HepG2 (cell line): ENCODE results near the gene ATRN. TPM values are rescaled to one million over a fixed set of nuclear protein-coding genes. Genes with fewer than 3 reads are reported as not detected.

Experiments used
- ATAC-seq: fragments of 200-7000 bp; cut with Tn5 transposase; 3 replicates; pipeline ENCODE4 v1.9.1; 2020; ENCODE audit warnings: mild to moderate bottlenecking, moderate library complexity
- BruUV-seq: library from RNA; stranded (reverse); fragments of 400-500 nt; replicated peaks from 2 replicates; lab custom pipeline; 2021; lab: Mats Ljungman, UMichigan
- CTCF ChIA-PET: fragments of 300-600 bp; formaldehyde crosslinking; extraction: SDS; loops from one replicate; lab custom pipeline; 2021; ENCODE audit warnings: low total read pairs, inconsistent platforms, low intra/inter-chr PET ratio; lab: Yijun Ruan, JAX
- POLR2A ChIA-PET: fragments of 350-600 bp; sonication (Branson Sonifier 250); formaldehyde crosslinking; loops from one replicate; lab custom pipeline; 2020; ENCODE audit warnings: antibody characterized with exemption, inconsistent platforms; lab: Yijun Ruan, JAX
- DNase-seq: peaks from one replicate; pipeline ENCODE4 v3.0.0-alpha.2; 2015; ENCODE audit warnings: low spot score
- FAIRE-seq: peaks from 3 replicates; lab custom pipeline; 2011; peaks lifted over from hg19 to GRCh38; lab: Jason Lieb, UNC
- H2AFZ ChIP-seq: one replicate; pipeline ENCODE4 v1.6.1; 2011; ENCODE audit warnings: low read length, inconsistent platforms
- H3K27ac ChIP-seq: fragments of 300-600 bp; 3 replicates; pipeline ENCODE4 v1.8.0; 2011; ENCODE audit warnings: mixed run types, mild to moderate bottlenecking, mixed read lengths, low read length, inconsistent platforms; ENCODE audit not compliant: insufficient read depth; ENCODE audit errors: extremely low read length
- H3K27me3 ChIP-seq, 2 experiments: fragments of 200-600 bp in 1 of 2; 2 replicates in 1 of 2; 3 replicates in 1 of 2; pipeline versions ENCODE4 v1.6.0 to v1.8.0; 2011; ENCODE audit warnings: low read length in 2 of 2, mild to moderate bottlenecking in 2 of 2, moderate library complexity in 2 of 2, inconsistent platforms in 1 of 2; ENCODE audit not compliant: insufficient read depth in 2 of 2, control insufficient read depth in 1 of 2
- H3K36me3 ChIP-seq, 2 experiments: fragments of 200-600 bp in 1 of 2; replicated peaks in 1 of 2; 2 replicates in 1 of 2; 3 replicates in 1 of 2; pipeline versions ENCODE4 v1.5.1 to v1.8.0; 2011; ENCODE audit warnings: low read length in 2 of 2, inconsistent platforms in 1 of 2; ENCODE audit not compliant: insufficient read depth in 2 of 2, control insufficient read depth in 1 of 2
- H3K4me1 ChIP-seq: 2 replicates; pipeline ENCODE4 v1.5.1; 2012; ENCODE audit warnings: low read length, inconsistent platforms; ENCODE audit not compliant: insufficient read depth
- H3K4me2 ChIP-seq: 2 replicates; pipeline ENCODE4 v1.6.0; 2011; ENCODE audit warnings: low read depth, low read length, inconsistent platforms
- H3K4me3 ChIP-seq, 3 experiments: fragments of 200-600 bp in 1 of 3; sonication (generic), shearing (Covaris generic) in 1 of 3; replicated peaks in 1 of 3; 2 replicates each; pipeline ENCODE4 v1.5.1; 2011 to 2016; ENCODE audit warnings: low read length in 3 of 3, inconsistent platforms in 2 of 3, low read depth in 2 of 3, mild to moderate bottlenecking in 2 of 3, control low read depth in 1 of 3, mixed read lengths in 1 of 3; ENCODE audit not compliant: insufficient read depth in 1 of 3
- H3K79me2 ChIP-seq: one replicate; pipeline ENCODE4 v1.6.1; 2011; ENCODE audit warnings: low read length, inconsistent platforms; ENCODE audit not compliant: insufficient read depth
- H3K9ac ChIP-seq: 2 replicates; pipeline ENCODE4 v1.6.0; 2011; ENCODE audit warnings: mild to moderate bottlenecking, low read depth, low read length, inconsistent platforms; ENCODE audit not compliant: insufficient read depth
- H3K9me3 ChIP-seq: 2 replicates; pipeline ENCODE4 v1.5.1; 2012; ENCODE audit warnings: mild to moderate bottlenecking, low read length
- H4K20me1 ChIP-seq: 2 replicates; pipeline ENCODE4 v1.6.0; 2011; ENCODE audit warnings: inconsistent platforms, mild to moderate bottlenecking, low read length, moderate library complexity; ENCODE audit not compliant: insufficient read depth
- ATF7 ChIP-seq, 2 experiments: fragments of 450-650 bp in 1 of 2; sonication (generic) in 1 of 2; formaldehyde crosslinking in 1 of 2; IDR thresholded peaks; 2 replicates each; pipeline versions ENCODE4 v1.4.0 to v1.6.1; 2016 to 2020; ENCODE audit warnings: antibody characterized with exemption in 1 of 2, mild to moderate bottlenecking in 1 of 2, missing genetic modification reagents in 1 of 2
- CREB1 ChIP-seq, 2 experiments: fragments of 450-650 bp in 1 of 2; IDR thresholded peaks; 2 replicates each; pipeline ENCODE4 v1.6.1; 2016 to 2017; ENCODE audit warnings: control low read depth in 1 of 2, mild to moderate bottlenecking in 1 of 2, missing compliant biosample characterization in 1 of 2, missing genetic modification characterization in 1 of 2
- KAT8 ChIP-seq: IDR thresholded peaks from 2 replicates; pipeline ENCODE4 v1.6.1; 2016; ENCODE audit warnings: missing genetic modification reagents, missing compliant biosample characterization
- ZBTB21 ChIP-seq: sonication (generic); formaldehyde crosslinking; IDR thresholded peaks from 2 replicates; pipeline ENCODE4 v1.4.0; 2020; ENCODE audit warnings: missing genetic modification reagents
- ZNF12 ChIP-seq: sonication (generic); formaldehyde crosslinking; IDR thresholded peaks from 2 replicates; pipeline ENCODE4 v1.5.0; 2020; ENCODE audit warnings: missing genetic modification reagents
- ZNF550 ChIP-seq: sonication (generic); formaldehyde crosslinking; IDR thresholded peaks from 2 replicates; pipeline ENCODE4 v1.4.0; 2020; ENCODE audit warnings: mild to moderate bottlenecking, missing genetic modification reagents, borderline replicate concordance
- in situ Hi-C: cut with HindIII; loops from 2 replicates; pipeline ENCODE4 v1.10.0; 2017; ENCODE audit warnings: low pct_unique_long_range_greater_than_20kb; ENCODE audit not compliant: extremely low pct_ligation_motif_present
- intact Hi-C: fragments of 100-400 bp; cut with micrococcal nuclease; formaldehyde crosslinking; loops from one replicate; pipeline ENCODE4 v1.10.0; 2022; ENCODE audit not compliant: unreplicated experiment
- polyA plus RNA-seq, 8 experiments: library from polyadenylated mRNA; depleted of rRNA in 3 of 8; stranded (reverse) in 7 of 8; unstranded in 1 of 8; fragments of >200 nt; fragmentation: Illumina TruSeq in 4 of 8; extraction: Trizol in 4 of 8; gene quantifications; 2 replicates each; pipeline versions ENCODE4 v1.2.1 to v1.2.3, GENCODE V29; 2011 to 2016; ENCODE audit warnings: low read depth in 4 of 8, missing spikeins in 1 of 8, mixed read lengths in 1 of 8; ENCODE audit not compliant: insufficient read depth in 1 of 8
- total RNA-seq, 5 experiments: library from RNA; depleted of rRNA; stranded (reverse); fragments of >200 nt; fragmentation: Illumina TruSeq; extraction: Trizol; gene quantifications; 2 replicates each; pipeline ENCODE4 v1.2.3, GENCODE V29; 2016; ENCODE audit warnings: low read depth in 1 of 5

Gene ATRN
- total and polyA plus RNA-seq, 2 of the 13 experiments (the other 11 are each of a cell fraction or from before 2014, with no cell fraction given) = 44.2 to 81.1 TPM

GRCh38 chr20:3550837-3551236 is 80.0 kb downstream of the ATRN start (continued):
- no peak for TF ChIP-seq KAT8 (CRISPR knock-in tag)
- TF ChIP-seq, all 625 proteins: peak for 0

- no peak overlapping the region for H3K27ac ChIP-seq
- H2AFZ ChIP-seq = no peak overlapping the region
- no peak for DNase-seq
- no peaks in the 10 kb centered on the region for H3K9me3 ChIP-seq
- no peak overlapping the region for H3K4me3 ChIP-seq
- ChIA-PET POLR2A (interaction anchor here (0.6 kb wide), 1 partner anchor 185 kb away, joined by 3 read pairs; no protein-coding TSS in a partner anchor), CTCF (no interaction called here)
- FAIRE-seq = no peak
- no TSS peak for BruUV-seq
- intact Hi-C loops = no loop called here
- ATAC-seq = no peak
- TF ChIP-seq ZNF12 (CRISPR knock-in tag) = no peak
- TF ChIP-seq ATF7 (IDR thresholded peaks at IDR 0.05) = peak; percentile 58; the same call in 1 of the 2 replicates
- TF ChIP-seq ATF7 (CRISPR knock-in tag; IDR thresholded peaks at IDR 0.05) = no peak
- TF ChIP-seq ZNF550 (CRISPR knock-in tag) = no peak
- TF ChIP-seq ZBTB21 (CRISPR knock-in tag) = peak; percentile 56; the same call in 1 of the 2 replicates
- peak; percentile 30; the same call in 1 of the 2 replicates for TF ChIP-seq CREB1 (IDR thresholded peaks at IDR 0.05)
- TF ChIP-seq CREB1 (CRISPR knock-in tag; IDR thresholded peaks at IDR 0.05) = no peak
- TF ChIP-seq, all 625 proteins: peak for 3
- H3K36me3 ChIP-seq = peaks cover 5 to 31% of the 10 kb centered on the region in 2 experiments
- no peaks in the 10 kb centered on the region for H3K27me3 ChIP-seq
- no peak overlapping the region for H3K4me2 ChIP-seq
- in situ Hi-C loops = no loop called here
- no peaks in the 10 kb centered on the region for H3K79me2 ChIP-seq
- H3K4me1 ChIP-seq = peaks cover 60% of the 10 kb centered on the region
- no peak overlapping the region for H3K9ac ChIP-seq
- no peaks in the 10 kb centered on the region for H4K20me1 ChIP-seq
Observed at GRCh38 chr20:3551681-3552434, 81.0 kb downstream of the ATRN start.
